Trophoblast cell (in vitro differentiated cells and primary cell): Measurements from ENCODE around the gene LHX1. TPM values are rescaled to one million over a fixed set of nuclear protein-coding genes. Genes with fewer than 3 reads are reported as not detected.

Experiments used
- DNase-seq, 2 donors: peaks; one replicate each; pipeline ENCODE4 v3.0.0-alpha.2; 2016
- H2AFZ ChIP-seq: 2 replicates; pipeline ENCODE4 v1.6.1; 2013; ENCODE audit warnings: low read length, moderate library complexity, mild to moderate bottlenecking; ENCODE audit not compliant: insufficient read depth, poor library complexity
- H2AK5ac ChIP-seq: 2 replicates; pipeline ENCODE4 v1.6.1; 2013; ENCODE audit warnings: mild to moderate bottlenecking, low read length
- H2BK120ac ChIP-seq: 2 replicates; pipeline ENCODE4 v1.6.1; 2013; ENCODE audit warnings: low read length, mild to moderate bottlenecking, moderate library complexity; ENCODE audit not compliant: insufficient read depth, poor library complexity
- H2BK12ac ChIP-seq: 2 replicates; pipeline ENCODE4 v1.6.1; 2013; ENCODE audit warnings: mild to moderate bottlenecking, low read length, moderate library complexity
- H2BK5ac ChIP-seq: 2 replicates; pipeline ENCODE4 v1.6.1; 2013; ENCODE audit warnings: low read length, low read depth, moderate library complexity, mild to moderate bottlenecking; ENCODE audit not compliant: poor library complexity
- H3K14ac ChIP-seq: 2 replicates; pipeline ENCODE4 v1.6.1; 2013; ENCODE audit warnings: mild to moderate bottlenecking, low read length
- H3K18ac ChIP-seq: 2 replicates; pipeline ENCODE4 v1.6.1; 2013; ENCODE audit warnings: mild to moderate bottlenecking, low read length
- H3K23ac ChIP-seq: 2 replicates; pipeline ENCODE4 v1.6.1; 2013; ENCODE audit warnings: low read length
- H3K27ac ChIP-seq: 2 replicates; pipeline ENCODE4 v1.5.1; 2013; ENCODE audit warnings: low read depth, mild to moderate bottlenecking, inconsistent platforms, low read length, moderate library complexity
- H3K27me3 ChIP-seq: 2 replicates; pipeline ENCODE4 v1.6.1; 2013; ENCODE audit warnings: inconsistent platforms, mild to moderate bottlenecking, low read length, moderate library complexity; ENCODE audit not compliant: insufficient read depth
- H3K36me3 ChIP-seq, 2 experiments: 1 replicate in 1 of 2; 2 replicates in 1 of 2; pipeline ENCODE4 v1.6.1; 2013; ENCODE audit warnings: low read length in 2 of 2, mild to moderate bottlenecking in 2 of 2, moderate library complexity in 1 of 2; ENCODE audit not compliant: insufficient read depth in 2 of 2, control insufficient read depth in 1 of 2
- H3K4ac ChIP-seq: 2 replicates; pipeline ENCODE4 v1.6.1; 2013; ENCODE audit warnings: low read depth, mild to moderate bottlenecking, low read length, moderate library complexity
- H3K4me1 ChIP-seq, 2 experiments: 1 replicate in 1 of 2; 2 replicates in 1 of 2; pipeline ENCODE4 v1.6.1; 2013; ENCODE audit warnings: low read length in 2 of 2, mild to moderate bottlenecking in 2 of 2, moderate library complexity in 1 of 2; ENCODE audit not compliant: insufficient read depth in 2 of 2, control insufficient read depth in 1 of 2
- H3K4me2 ChIP-seq: 2 replicates; pipeline ENCODE4 v1.6.1; 2013; ENCODE audit warnings: inconsistent platforms, mild to moderate bottlenecking, low read length, moderate library complexity
- H3K4me3 ChIP-seq: 2 replicates; pipeline ENCODE4 v1.5.1; 2013; ENCODE audit warnings: mild to moderate bottlenecking, low read depth, low read length, inconsistent platforms
- H3K79me1 ChIP-seq: one replicate; pipeline ENCODE4 v1.6.1; 2013; ENCODE audit warnings: low read length
- H3K79me2 ChIP-seq: 2 replicates; pipeline ENCODE4 v1.6.1; 2013; ENCODE audit warnings: low read length, mild to moderate bottlenecking; ENCODE audit not compliant: control insufficient read depth, insufficient read depth, poor library complexity
- H3K9ac ChIP-seq: 2 replicates; pipeline ENCODE4 v1.6.1; 2013; ENCODE audit warnings: mild to moderate bottlenecking, low read length
- H3K9me3 ChIP-seq: 2 replicates; pipeline ENCODE4 v1.6.1; 2013; ENCODE audit warnings: low read depth, mild to moderate bottlenecking, control low read depth, inconsistent platforms, low read length; ENCODE audit not compliant: insufficient read depth
- H4K12ac ChIP-seq: 2 replicates; pipeline ENCODE4 v1.6.1; 2013; ENCODE audit warnings: low read depth, mild to moderate bottlenecking, low read length, moderate library complexity
- H4K8ac ChIP-seq: 2 replicates; pipeline ENCODE4 v1.6.1; 2013; ENCODE audit warnings: low read depth, mild to moderate bottlenecking, low read length, moderate library complexity
- H4K91ac ChIP-seq: one replicate; pipeline ENCODE4 v1.6.1; 2013; ENCODE audit warnings: low read depth, mild to moderate bottlenecking, low read length, moderate library complexity
- WGBS: extraction: QIAGEN DNeasy Blood & Tissue Kit; methylation state at CpG from one replicate; pipeline ENCODE4 v1.1.7; 2013; ENCODE audit warnings: missing lambda C conversion rate; ENCODE audit not compliant: insufficient read length, insufficient coverage; ENCODE audit errors: extremely low coverage; 5-methylcytosine and 5-hydroxymethylcytosine counted together
- polyA plus RNA-seq: library from polyadenylated mRNA; stranded (reverse); fragments of 200-250 nt; gene quantifications from 2 replicates; pipeline ENCODE4 v1.2.3, GENCODE V29; 2013

Gene LHX1
- 0.33 and 0.37 TPM in 2 replicates for polyA plus RNA-seq

GRCh38 chr17:36937001-36937958 lies at the start of gene LHX1:
TSS of gene LHX1 (plus strand) at chr17:36937475. CDS start at chr17:36938198, 723 bp downstream.
- no CpG with 5 or more reads among the region's 75 CpGs for WGBS
- Histone ChIP-seq H3K4me2 (peak within 1 kb of the TSS; percentile 56), H3K4me1 (peaks cover 26 to 38% of the 10 kb centered on the region in 2 experiments), H3K79me2 (no peaks in the 10 kb centered on the region), H3K4ac (no peak within 1 kb of the TSS), H4K12ac (no peak within 1 kb of the TSS), H2BK120ac (no peak within 1 kb of the TSS), H3K18ac (no peak within 1 kb of the TSS), H4K91ac (no peak within 1 kb of the TSS), H3K9me3 (peaks cover 23% of the 10 kb centered on the region), H3K14ac (no peak within 1 kb of the TSS), H3K27me3 (peaks cover 97% of the 10 kb centered on the region), H3K4me3 (peak within 1 kb of the TSS; percentile 17), H2BK5ac (no peak within 1 kb of the TSS), H2BK12ac (no peak within 1 kb of the TSS), H3K36me3 (no peaks in the 10 kb centered on the region), H3K27ac (no peak within 1 kb of the TSS), H3K9ac (no peak within 1 kb of the TSS), H3K23ac (no peak within 1 kb of the TSS), H2AFZ (peak within 1 kb of the TSS; percentile 21), H2AK5ac (no peak within 1 kb of the TSS), H3K79me1 (no peaks in the 10 kb centered on the region), H4K8ac (no peak within 1 kb of the TSS)
- peak in 1 of 2 donors; percentile 19 for DNase-seq

- no CpG with 5 or more reads among the region's 8 CpGs for WGBS
- DNase-seq, result no peak
- no peak overlapping the region for H3K9ac ChIP-seq
- H2BK5ac ChIP-seq, result no peak overlapping the region
- H2BK12ac ChIP-seq, result no peak overlapping the region
- H2AFZ ChIP-seq, result no peak overlapping the region
- no peak overlapping the region for H3K14ac ChIP-seq
- H3K18ac ChIP-seq, result no peak overlapping the region
- H3K9me3 ChIP-seq, result peaks cover 2% of the 10 kb centered on the region
- no peak overlapping the region for H2AK5ac ChIP-seq
- H3K79me1 ChIP-seq, result no peaks in the 10 kb centered on the region
- no peak overlapping the region for H3K27ac ChIP-seq
- no peaks in the 10 kb centered on the region for H3K79me2 ChIP-seq
- no peak overlapping the region for H3K4me3 ChIP-seq
- H2BK120ac ChIP-seq, result no peak overlapping the region
- no peak overlapping the region for H4K8ac ChIP-seq
- no peaks in the 10 kb centered on the region for H3K27me3 ChIP-seq
- no peak overlapping the region for H3K23ac ChIP-seq
- H4K91ac ChIP-seq, result no peak overlapping the region
- peaks cover 0 to 2% of the 10 kb centered on the region in 2 experiments for H3K4me1 ChIP-seq
- no peaks in the 10 kb centered on the region for H3K36me3 ChIP-seq
- no peak overlapping the region for H3K4ac ChIP-seq
- no peak overlapping the region for H4K12ac ChIP-seq
- no peak overlapping the region for H3K4me2 ChIP-seq
Observed at GRCh38 chr17:36888236-36888951, 48.9 kb upstream of the LHX1 start.

- Histone ChIP-seq H4K8ac (no peak overlapping the region), H3K14ac (no peak overlapping the region), H4K91ac (no peak overlapping the region), H3K4ac (no peak overlapping the region), H2BK5ac (no peak overlapping the region), H4K12ac (no peak overlapping the region), H3K27ac (no peak overlapping the region), H3K4me2 (no peak overlapping the region), H3K36me3 (no peaks in the 10 kb centered on the region), H3K9me3 (peaks cover 4% of the 10 kb centered on the region), H3K9ac (no peak overlapping the region), H3K4me3 (no peak overlapping the region), H3K79me1 (no peaks in the 10 kb centered on the region), H3K4me1 (peaks cover 0 to 7% of the 10 kb centered on the region in 2 experiments), H2AFZ (no peak overlapping the region), H2AK5ac (no peak overlapping the region), H3K79me2 (no peaks in the 10 kb centered on the region), H3K23ac (no peak overlapping the region), H2BK12ac (no peak overlapping the region), H3K18ac (no peak overlapping the region), H3K27me3 (no peaks in the 10 kb centered on the region), H2BK120ac (no peak overlapping the region)
- no CpG with 5 or more reads among the region's 8 CpGs for WGBS
- DNase-seq, result no peak
Observed at GRCh38 chr17:36889770-36890349, 47.4 kb upstream of the LHX1 start.

- H3K27me3 ChIP-seq, result no peaks in the 10 kb centered on the region
- H3K4me1 ChIP-seq, result peaks cover 0 to 7% of the 10 kb centered on the region in 2 experiments
- no peak overlapping the region for H2BK12ac ChIP-seq
- no peak overlapping the region for H2BK5ac ChIP-seq
- no peak overlapping the region for H3K4me2 ChIP-seq
- no peak overlapping the region for H2AFZ ChIP-seq
- H3K79me2 ChIP-seq, result no peaks in the 10 kb centered on the region
- no peak for DNase-seq
- H3K23ac ChIP-seq, result no peak overlapping the region
- H4K91ac ChIP-seq, result no peak overlapping the region
- H3K36me3 ChIP-seq, result no peaks in the 10 kb centered on the region
- peaks cover 4% of the 10 kb centered on the region for H3K9me3 ChIP-seq
- H4K12ac ChIP-seq, result no peak overlapping the region
- H2AK5ac ChIP-seq, result no peak overlapping the region
- H3K9ac ChIP-seq, result no peak overlapping the region
- H3K14ac ChIP-seq, result no peak overlapping the region
- H3K79me1 ChIP-seq, result no peaks in the 10 kb centered on the region
- H2BK120ac ChIP-seq, result no peak overlapping the region
- no peak overlapping the region for H3K18ac ChIP-seq
- no peak overlapping the region for H3K4me3 ChIP-seq
- WGBS, result no CpG with 5 or more reads among the region's 13 CpGs
- no peak overlapping the region for H4K8ac ChIP-seq
- no peak overlapping the region for H3K4ac ChIP-seq
- H3K27ac ChIP-seq, result no peak overlapping the region
Observed at GRCh38 chr17:36890398-36891168, 46.7 kb upstream of the LHX1 start.
